Neural progenitor cell (in vitro differentiated cells): ENCODE results near the gene PROK1. TPM values are rescaled to one million over a fixed set of nuclear protein-coding genes. Genes with fewer than 3 reads are reported as not detected.
A peak's percentile ranks its signal among the peaks of the same experiment; 100 is the strongest.

Source experiments
- DNase-seq: peaks from one replicate; pipeline ENCODE4 v3.0.0-alpha.2; 2016; ENCODE audit warnings: low spot score
- H2AFZ ChIP-seq: fragments of 200-600 bp; sonication (generic); replicated peaks from 2 replicates; pipeline ENCODE4 v1.6.1; 2016; ENCODE audit warnings: antibody characterized with exemption
- H3F3A ChIP-seq: fragments of 200-600 bp; sonication (generic); 2 replicates; pipeline ENCODE4 v1.6.1; 2016; ENCODE audit warnings: antibody characterized with exemption, low read depth
- H3K27ac ChIP-seq: fragments of 200-600 bp; sonication (generic); 2 replicates; pipeline ENCODE4 v1.5.1; 2016; ENCODE audit warnings: mild to moderate bottlenecking
- H3K27me3 ChIP-seq: fragments of 200-600 bp; sonication (generic); 2 replicates; pipeline ENCODE4 v1.6.1; 2016; ENCODE audit warnings: mild to moderate bottlenecking, moderate library complexity
- H3K36me3 ChIP-seq: fragments of 200-600 bp; sonication (generic); 2 replicates; pipeline ENCODE4 v1.5.1; 2016
- H3K4me1 ChIP-seq: fragments of 200-600 bp; sonication (generic); 2 replicates; pipeline ENCODE4 v1.6.1; 2016; ENCODE audit warnings: mixed run types
- H3K4me2 ChIP-seq: fragments of 200-600 bp; sonication (generic); 2 replicates; pipeline ENCODE4 v1.6.1; 2016
- H3K4me3 ChIP-seq: fragments of 200-600 bp; sonication (generic); 2 replicates; pipeline ENCODE4 v1.5.1; 2016
- H3K79me2 ChIP-seq: fragments of 200-600 bp; sonication (generic); 2 replicates; pipeline ENCODE4 v1.6.1; 2016; ENCODE audit warnings: low read depth
- H3K9ac ChIP-seq: fragments of 200-600 bp; sonication (generic); 2 replicates; pipeline ENCODE4 v1.6.1; 2016
- H3K9me3 ChIP-seq: fragments of 200-600 bp; sonication (generic); 2 replicates; pipeline ENCODE4 v1.5.1; 2016; ENCODE audit warnings: low read depth
- H4K20me1 ChIP-seq: fragments of 200-600 bp; sonication (generic); 2 replicates; pipeline ENCODE4 v1.6.1; 2016; ENCODE audit warnings: low read depth
- H3K27ac Mint-ChIP-seq: 3 replicates; pipeline ENCODE4 v1.8.0; 2021; ENCODE audit warnings: mixed read lengths
- H3K27me3 Mint-ChIP-seq: 2 replicates; pipeline ENCODE4 v1.8.0; 2022; ENCODE audit warnings: low read depth, mild to moderate bottlenecking, inconsistent platforms, moderate library complexity, mixed read lengths; ENCODE audit not compliant: insufficient read depth
- H3K36me3 Mint-ChIP-seq: 3 replicates; pipeline ENCODE4 v1.8.0; 2021; ENCODE audit warnings: mixed read lengths
- H3K4me1 Mint-ChIP-seq: 3 replicates; pipeline ENCODE4 v1.8.0; 2021; ENCODE audit warnings: mixed read lengths
- H3K4me3 Mint-ChIP-seq: 3 replicates; pipeline ENCODE4 v1.8.0; 2021; ENCODE audit warnings: mild to moderate bottlenecking, moderate library complexity, mixed read lengths
- H3K9me3 Mint-ChIP-seq: 3 replicates; pipeline ENCODE4 v1.8.0; 2020; ENCODE audit warnings: mixed read lengths
- CTCF ChIP-seq: fragments of 200-600 bp; sonication (generic); IDR thresholded peaks from 2 replicates; pipeline ENCODE4 v1.5.1; 2017; ENCODE audit warnings: antibody characterized with exemption, mild to moderate bottlenecking
- EZH2 ChIP-seq: fragments of 200-600 bp; sonication (generic); IDR thresholded peaks from 2 replicates; pipeline ENCODE4 v1.6.1; 2017; ENCODE audit warnings: antibody characterized with exemption, mild to moderate bottlenecking, moderate library complexity
- EZH2phosphoT487 ChIP-seq: fragments of 200-600 bp; sonication (generic); IDR thresholded peaks from 2 replicates; pipeline ENCODE4 v1.6.1; 2017; ENCODE audit warnings: antibody characterized with exemption
- total RNA-seq: library from RNA; depleted of rRNA; stranded (reverse); fragments of >200 nt; gene quantifications from 2 replicates; pipeline ENCODE4 v1.2.3, GENCODE V29; 2015; ENCODE audit warnings: low replicate concordance

The PROK1 gene
- total RNA-seq, 1 donor from 2014 or later, result not detected

GRCh38 chr1:110420023-110420662, 30.8 kb upstream of the PROK1 start:
- H3K4me3 Mint-ChIP-seq, result no peak overlapping the region
- TF ChIP-seq CTCF (no peak), EZH2phosphoT487 (no peak), EZH2 (no peak)
- H3K27me3 ChIP-seq, result no peaks in the 10 kb centered on the region

GRCh38 chr1:110420874-110421793, 29.8 kb upstream of the PROK1 start:
- Mint-ChIP-seq H3K4me1 (no peaks in the 10 kb centered on the region), H3K4me3 (no peak overlapping the region), H3K27ac (no peak overlapping the region), H3K36me3 (no peaks in the 10 kb centered on the region), H3K27me3 (no peaks in the 10 kb centered on the region), H3K9me3 (no peaks in the 10 kb centered on the region)
- Histone ChIP-seq H4K20me1 (no peaks in the 10 kb centered on the region), H3K9ac (no peak overlapping the region), H3K4me3 (no peak overlapping the region), H3K4me1 (no peaks in the 10 kb centered on the region), H3K79me2 (no peaks in the 10 kb centered on the region), H3K27me3 (no peaks in the 10 kb centered on the region), H2AFZ (no peak overlapping the region), H3K9me3 (no peaks in the 10 kb centered on the region), H3K4me2 (no peak overlapping the region), H3F3A (no peaks in the 10 kb centered on the region), H3K27ac (no peak overlapping the region), H3K36me3 (no peaks in the 10 kb centered on the region)
- no peak for TF ChIP-seq EZH2
- no peak for TF ChIP-seq CTCF
- no peak for TF ChIP-seq EZH2phosphoT487
- no peak for DNase-seq

More at GRCh38 chr1:110420023-110420662, 30.8 kb upstream of the PROK1 start:
- Mint-ChIP-seq H3K27me3 (no peaks in the 10 kb centered on the region), H3K27ac (no peak overlapping the region), H3K4me1 (no peaks in the 10 kb centered on the region), H3K9me3 (no peaks in the 10 kb centered on the region), H3K36me3 (no peaks in the 10 kb centered on the region)
- Histone ChIP-seq H2AFZ (no peak overlapping the region), H3K9me3 (no peaks in the 10 kb centered on the region), H3K9ac (no peak overlapping the region), H3K27ac (no peak overlapping the region), H3K4me3 (no peak overlapping the region), H3K36me3 (no peaks in the 10 kb centered on the region), H4K20me1 (no peaks in the 10 kb centered on the region), H3K4me1 (no peaks in the 10 kb centered on the region), H3K4me2 (no peak overlapping the region), H3K79me2 (no peaks in the 10 kb centered on the region), H3F3A (no peaks in the 10 kb centered on the region)
- no peak for DNase-seq

- H3K4me2 ChIP-seq, result no peak overlapping the region
- H2AFZ ChIP-seq, result no peak overlapping the region
- Mint-ChIP-seq H3K9me3 (no peaks in the 10 kb centered on the region), H3K27me3 (peaks cover 2% of the 10 kb centered on the region), H3K4me3 (no peak overlapping the region), H3K36me3 (no peaks in the 10 kb centered on the region), H3K4me1 (peaks cover under 1% of the 10 kb centered on the region), H3K27ac (peak overlapping the region; percentile 74)
- H3K36me3 ChIP-seq, result no peaks in the 10 kb centered on the region
- no peaks in the 10 kb centered on the region for H3K27me3 ChIP-seq
- H3K79me2 ChIP-seq, result no peaks in the 10 kb centered on the region
- no peak overlapping the region for H3K27ac ChIP-seq
- TF ChIP-seq CTCF, result no peak
- TF ChIP-seq EZH2, result no peak
- no peak for TF ChIP-seq EZH2phosphoT487
- no peaks in the 10 kb centered on the region for H4K20me1 ChIP-seq
- H3K4me3 ChIP-seq, result no peak overlapping the region
- H3K4me1 ChIP-seq, result no peaks in the 10 kb centered on the region
- H3F3A ChIP-seq, result no peaks in the 10 kb centered on the region
- H3K9me3 ChIP-seq, result no peaks in the 10 kb centered on the region
- DNase-seq, result no peak
- no peak overlapping the region for H3K9ac ChIP-seq
These were observed 26.0 kb upstream of the PROK1 start for GRCh38 chr1:110424699-110425611.
